Measurements from ENCODE around the gene ABHD17B. TPM values are rescaled to one million over a fixed set of nuclear protein-coding genes. Genes with fewer than 3 reads are reported as not detected.

ABHD17B gene
- total RNA-seq, 4 donors from 2014 or later: 13.0 to 25.4 (median 15.2) TPM

GRCh38 chr9:71911908-71912335, 929 bp upstream of the ABHD17B start:
- TF ChIP-seq CTCF (IDR thresholded peaks at IDR 0.05; ENCODE audit: low read depth): no peak

GRCh38 chr9:71910650-71911060, 338 bp downstream of the ABHD17B start:
- no peak for TF ChIP-seq CTCF (IDR thresholded peaks at IDR 0.05; ENCODE audit: low read depth)

- no peak for TF ChIP-seq CTCF (IDR thresholded peaks at IDR 0.05; ENCODE audit: low read depth)
These were observed 925 bp downstream of the ABHD17B start for GRCh38 chr9:71909887-71910649.

GRCh38 chr9:71908825-71909224, 2.2 kb downstream of the ABHD17B start:
- no peak for TF ChIP-seq CTCF (IDR thresholded peaks at IDR 0.05; ENCODE audit: low read depth)

- TF ChIP-seq CTCF (IDR thresholded peaks at IDR 0.05; ENCODE audit: low read depth): no peak
These were observed 6.9 kb downstream of the ABHD17B start for GRCh38 chr9:71904076-71904475.

GRCh38 chr9:71901695-71902597, 9.0 kb downstream of the ABHD17B start:
- TF ChIP-seq CTCF (IDR thresholded peaks at IDR 0.05; ENCODE audit: low read depth): no peak

- TF ChIP-seq CTCF (IDR thresholded peaks at IDR 0.05; ENCODE audit: low read depth): no peak
These were observed 13.4 kb downstream of the ABHD17B start for GRCh38 chr9:71897577-71897976.

Measured in subcutaneous adipose tissue (tissue), 4 donors.